Hindlimb muscle (tissue), 1 donor: Measurements from ENCODE around the gene HTR3E. TPM values are rescaled to one million over a fixed set of nuclear protein-coding genes. Genes with fewer than 3 reads are reported as not detected.
"Not testable (repeated sequence)": the region's sequence is repeated elsewhere in the genome, so short reads cannot be mapped to it uniquely, and the experiment has no call there.

ENCODE experiments used
- DNase-seq: peaks from one replicate; pipeline ENCODE4 v3.0.0-alpha.2; 2013
- polyA plus RNA-seq: library from polyadenylated mRNA; unstranded; fragments of 120-200 nt; gene quantifications from one replicate; pipeline ENCODE4 v1.2.1, GENCODE V29; 2013; ENCODE audit not compliant: insufficient read length

Gene HTR3E, protein sequence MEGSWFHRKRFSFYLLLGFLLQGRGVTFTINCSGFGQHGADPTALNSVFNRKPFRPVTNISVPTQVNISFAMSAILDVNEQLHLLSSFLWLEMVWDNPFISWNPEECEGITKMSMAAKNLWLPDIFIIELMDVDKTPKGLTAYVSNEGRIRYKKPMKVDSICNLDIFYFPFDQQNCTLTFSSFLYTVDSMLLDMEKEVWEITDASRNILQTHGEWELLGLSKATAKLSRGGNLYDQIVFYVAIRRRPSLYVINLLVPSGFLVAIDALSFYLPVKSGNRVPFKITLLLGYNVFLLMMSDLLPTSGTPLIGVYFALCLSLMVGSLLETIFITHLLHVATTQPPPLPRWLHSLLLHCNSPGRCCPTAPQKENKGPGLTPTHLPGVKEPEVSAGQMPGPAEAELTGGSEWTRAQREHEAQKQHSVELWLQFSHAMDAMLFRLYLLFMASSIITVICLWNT
- 0.14 TPM for polyA plus RNA-seq

- no peak for DNase-seq
Measured at GRCh38 chr3:184096811-184097383, at the start of gene HTR3E. TSS of gene HTR3E (plus strand) at chr3:184097064. CDS start at chr3:184097530, 466 bp downstream.

GRCh38 chr3:184050217-184050847 is 46.5 kb upstream of the HTR3E start:
- DNase-seq = no peak

- DNase-seq = no peak
Measured at GRCh38 chr3:184052767-184053166, 44.1 kb upstream of the HTR3E start, which contains the start of gene HTR3C. TSS of gene HTR3C (plus strand) at chr3:184053047. CDS start at chr3:184053081, 34 bp downstream.

DNA sequence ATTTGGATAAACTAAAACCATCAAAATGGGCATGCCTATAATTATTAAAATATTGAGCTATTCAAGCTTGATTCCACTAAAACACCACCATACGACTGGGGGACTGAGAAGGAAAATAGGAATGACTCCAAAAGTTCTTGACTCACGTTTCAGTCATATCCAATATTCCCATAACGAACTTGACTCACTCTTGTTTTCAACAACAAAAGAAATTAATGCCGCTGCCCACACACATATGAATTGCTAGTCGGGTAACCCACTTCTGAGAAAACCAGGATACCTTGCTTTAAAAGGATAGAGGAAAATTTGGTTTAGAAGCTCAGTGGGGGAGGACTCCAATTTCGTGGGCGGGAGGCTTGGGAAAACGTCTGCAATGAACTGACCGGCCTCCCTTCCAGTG is 38.8 kb upstream of the HTR3E start:
- DNase-seq = no peak

DNA sequence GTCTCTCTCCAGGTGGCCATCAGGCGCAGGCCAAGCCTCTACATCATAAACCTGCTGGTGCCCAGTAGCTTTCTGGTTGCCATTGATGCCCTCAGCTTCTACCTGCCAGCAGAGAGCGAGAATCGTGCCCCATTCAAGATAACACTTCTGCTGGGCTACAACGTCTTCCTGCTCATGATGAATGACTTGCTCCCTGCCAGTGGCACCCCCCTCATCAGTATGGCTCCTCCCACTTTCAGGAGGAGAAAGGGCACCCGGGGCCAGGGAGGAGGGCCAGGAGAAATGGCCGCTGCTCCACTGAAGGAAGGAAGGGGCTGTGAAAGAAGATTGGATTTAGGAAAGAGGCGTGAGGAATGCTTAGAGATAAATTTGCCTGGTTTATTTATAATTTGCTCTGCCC is 37.4 kb upstream of the HTR3E start:
- DNase-seq = no peak

DNA sequence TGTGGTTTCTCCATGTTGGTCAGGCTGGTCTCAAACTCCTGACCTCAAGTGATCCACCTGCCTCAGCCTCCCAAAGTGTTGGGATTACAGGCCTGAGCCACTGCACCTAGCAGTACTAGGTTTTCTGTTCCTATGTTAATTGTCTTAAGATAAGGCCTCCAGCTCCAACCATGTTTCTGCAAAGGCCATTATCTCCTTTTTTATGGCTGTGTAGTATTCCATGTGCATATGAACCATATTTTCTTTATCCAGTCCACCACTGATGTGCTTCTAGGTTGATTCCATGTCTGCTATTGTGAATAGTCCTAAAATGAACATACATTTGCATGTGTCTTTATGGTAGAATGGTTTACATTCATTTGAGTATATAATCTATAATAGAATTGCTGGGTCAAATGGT is 34.2 kb upstream of the HTR3E start:
- DNase-seq = no peak

DNA sequence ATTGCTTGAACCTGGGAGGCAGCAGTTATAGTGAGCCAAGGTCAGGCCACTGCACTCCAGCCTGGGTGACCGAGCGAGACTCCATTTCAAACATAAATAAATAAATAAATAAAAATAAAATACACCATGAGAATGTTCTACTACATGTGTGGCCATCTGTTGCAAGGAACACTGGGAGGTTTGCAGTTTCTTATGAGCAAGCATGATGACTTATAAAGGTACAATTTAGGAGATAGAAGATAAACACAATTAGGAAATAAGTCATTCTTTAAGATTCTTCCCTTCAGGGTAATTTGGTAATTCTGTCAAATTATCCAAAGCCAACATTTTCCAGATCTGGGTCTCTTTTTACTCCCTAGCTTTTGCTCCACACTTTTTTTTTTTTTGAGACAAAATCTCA is 30.7 kb upstream of the HTR3E start:
- DNase-seq = no peak

- DNase-seq = no peak
Measured at GRCh38 chr3:184067573-184068055, 29.2 kb upstream of the HTR3E start.

DNA sequence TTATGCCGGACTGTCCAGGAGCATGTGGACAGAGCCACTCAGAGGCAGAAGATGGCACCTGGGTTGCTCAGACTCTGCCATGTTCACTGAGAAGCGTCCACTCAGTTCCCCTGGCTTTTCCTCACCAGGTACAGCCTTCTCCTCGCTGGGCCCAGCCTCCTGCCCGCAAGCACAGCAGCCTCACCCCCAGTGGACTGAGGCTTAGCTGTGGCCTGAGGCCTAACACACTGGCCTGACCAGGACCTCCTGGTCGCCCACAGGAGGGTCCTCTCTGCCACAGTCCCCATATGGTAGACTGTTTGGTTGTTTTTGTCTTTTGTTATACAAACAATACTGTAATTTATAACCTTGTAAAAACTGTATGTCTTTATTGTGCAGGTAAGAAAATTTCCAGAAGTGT is 28.5 kb upstream of the HTR3E start:
- no peak for DNase-seq

DNA sequence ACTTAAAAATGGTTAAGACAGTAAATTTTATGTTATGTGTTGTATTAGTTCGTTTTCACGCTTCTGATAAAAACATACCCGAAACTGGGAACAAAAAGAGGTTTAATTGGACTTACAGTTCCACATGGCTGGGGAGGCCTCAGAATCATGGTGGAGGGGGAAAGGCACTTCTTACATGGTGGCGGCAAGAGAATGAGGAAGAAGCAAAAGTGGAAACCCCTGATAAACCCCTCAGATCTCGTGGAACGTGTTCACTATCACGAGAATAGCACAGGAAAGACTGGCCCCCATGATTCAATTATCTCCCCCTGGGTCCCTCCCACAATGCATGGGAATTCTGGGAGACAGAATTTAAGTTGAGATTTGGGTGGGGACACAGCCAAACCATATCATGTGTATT is 25.7 kb upstream of the HTR3E start:
- DNase-seq = not testable (repeated sequence)

DNA sequence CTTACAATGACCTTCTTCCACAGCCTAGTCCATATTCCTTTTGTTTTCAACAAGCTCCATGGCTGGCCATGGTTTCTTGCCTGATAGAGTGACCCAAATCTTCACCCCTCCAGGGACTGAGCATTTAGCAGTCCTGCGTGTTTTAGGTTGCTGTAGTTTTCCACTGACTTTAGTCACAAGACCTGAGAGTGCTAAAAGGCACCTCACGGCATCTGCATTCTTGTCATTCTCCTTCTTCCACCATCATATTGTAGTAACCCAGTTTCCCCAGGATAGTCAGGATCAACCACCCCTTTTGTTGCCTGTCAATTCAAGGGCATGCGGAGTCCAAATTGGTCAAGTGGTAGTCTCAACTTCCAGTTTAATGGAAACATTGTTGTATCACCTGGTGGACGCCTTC is 23.2 kb upstream of the HTR3E start:
- DNase-seq = no peak

DNA sequence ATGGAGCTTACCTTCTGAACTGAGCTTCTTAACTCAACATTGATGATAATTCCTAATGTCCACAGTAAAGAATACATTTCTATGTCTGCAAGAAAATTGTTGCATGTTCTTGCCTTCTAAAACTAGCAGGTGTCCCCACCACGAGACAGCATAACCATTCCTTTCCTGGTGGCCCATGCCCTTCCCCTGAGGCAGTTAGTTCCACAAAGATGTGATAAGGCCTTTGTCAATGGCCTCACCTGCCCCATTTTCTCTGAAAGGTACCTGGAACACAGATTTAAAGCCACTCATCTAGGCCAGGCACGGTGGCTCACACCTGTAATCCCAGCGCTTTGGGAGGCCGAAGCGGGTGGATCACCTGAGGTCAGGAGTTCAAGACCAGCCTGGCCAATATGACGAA is 21.0 kb upstream of the HTR3E start:
- DNase-seq = no peak

GRCh38 chr3:184077881-184078280 is 19.0 kb upstream of the HTR3E start:
- DNase-seq = no peak

- DNase-seq = no peak
Measured at GRCh38 chr3:184078851-184079250, 18.0 kb upstream of the HTR3E start.

GRCh38 chr3:184081116-184081830 is 15.6 kb upstream of the HTR3E start:
- DNase-seq = no peak

DNA sequence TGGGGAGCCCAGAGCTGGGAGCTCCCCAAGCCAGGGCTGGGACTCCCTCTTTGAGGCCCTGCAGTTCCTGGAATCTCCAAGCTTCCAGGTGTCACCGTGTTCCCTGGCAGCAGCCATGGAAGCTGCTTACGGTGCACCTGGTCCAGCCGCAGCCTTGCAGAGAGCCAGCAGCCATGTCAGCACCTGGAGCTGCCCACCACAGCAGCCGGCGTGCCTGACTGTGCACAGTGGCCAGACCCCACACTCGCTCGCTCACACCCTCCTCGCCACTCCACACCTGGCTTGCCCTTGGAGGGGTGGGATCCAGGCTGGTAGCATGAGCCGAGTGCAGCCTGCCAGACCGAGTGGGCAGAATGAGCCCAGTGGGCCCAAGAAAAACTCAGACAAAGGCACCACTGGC is 14.8 kb upstream of the HTR3E start:
- no peak for DNase-seq

- DNase-seq = no peak
Measured at GRCh38 chr3:184082465-184082864, 14.4 kb upstream of the HTR3E start.

GRCh38 chr3:184085389-184085852 is 11.4 kb upstream of the HTR3E start:
- DNase-seq = no peak

DNA sequence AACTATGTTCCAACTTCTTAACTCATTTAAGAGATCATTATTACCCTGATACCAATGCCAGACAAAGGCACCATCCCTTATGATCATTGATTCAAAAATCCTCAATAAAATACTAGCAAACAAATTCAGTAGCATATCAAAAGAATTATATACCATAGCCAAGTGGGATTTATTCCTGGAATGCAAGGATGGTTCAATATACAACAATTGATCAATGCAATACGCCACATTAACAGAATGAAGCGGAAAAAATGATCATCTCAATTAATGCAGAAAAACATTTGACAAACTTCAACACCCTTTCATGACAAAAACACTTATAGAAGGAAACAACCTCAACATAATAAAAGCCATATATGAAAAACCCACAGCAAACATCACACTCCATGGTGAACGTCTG is 4.7 kb upstream of the HTR3E start:
- DNase-seq = no peak

GRCh38 chr3:184097556-184097955 is 692 bp downstream of the HTR3E start:
- DNase-seq = no peak

GRCh38 chr3:184099806-184100686 is 3.2 kb downstream of the HTR3E start:
- no peak for DNase-seq

DNA sequence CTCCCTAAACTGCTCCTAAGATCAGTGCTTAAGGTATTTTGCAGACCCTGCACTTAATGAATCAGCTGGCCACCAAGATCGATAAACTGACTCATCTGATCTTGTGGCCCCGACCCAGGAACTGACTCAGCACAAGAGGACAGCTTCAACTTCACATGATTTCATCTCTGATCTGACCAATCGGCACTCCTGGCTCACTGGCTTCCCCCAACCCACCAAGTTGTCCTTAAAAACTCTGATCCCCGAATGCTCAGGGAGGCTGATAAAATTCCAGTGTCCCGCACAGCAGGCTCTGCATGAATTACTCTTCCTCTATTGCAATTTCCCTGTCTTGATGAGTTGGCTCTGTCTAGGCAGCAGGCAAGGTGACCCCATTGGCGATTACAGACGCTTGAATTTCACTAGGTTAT is 13.5 kb downstream of the HTR3E start:
- no peak for DNase-seq
